ENCODE measurements around the gene ODR4.
"Not testable (repeated sequence)": the region's sequence is repeated elsewhere in the genome, so short reads cannot be mapped to it uniquely, and the experiment has no call there.

GRCh38 chr1:186347837-186348691, 27.6 kb upstream of the ODR4 start:
- TF ChIP-seq CTCF (IDR thresholded peaks at IDR 0.05; ENCODE audit: poor library complexity, severe bottlenecking); EZH2 (IDR thresholded peaks at IDR 0.05; ENCODE audit: borderline replicate concordance, insufficient read depth, low read length, poor library complexity, severe bottlenecking); SMC3 (conservative IDR thresholded peaks at IDR 0.05; ENCODE audit: poor library complexity); EP300 (conservative IDR thresholded peaks at IDR 0.05; ENCODE audit: poor library complexity, severe bottlenecking); RAD21 (conservative IDR thresholded peaks at IDR 0.05); POLR2AphosphoS5 (IDR thresholded peaks at IDR 0.05): not testable (repeated sequence)

Measured in neural cell (in vitro differentiated cells).